ENCODE results near the gene YIF1A.
A peak's percentile ranks its signal among the peaks of the same experiment; 100 is the strongest.

YIF1A gene

DNA sequence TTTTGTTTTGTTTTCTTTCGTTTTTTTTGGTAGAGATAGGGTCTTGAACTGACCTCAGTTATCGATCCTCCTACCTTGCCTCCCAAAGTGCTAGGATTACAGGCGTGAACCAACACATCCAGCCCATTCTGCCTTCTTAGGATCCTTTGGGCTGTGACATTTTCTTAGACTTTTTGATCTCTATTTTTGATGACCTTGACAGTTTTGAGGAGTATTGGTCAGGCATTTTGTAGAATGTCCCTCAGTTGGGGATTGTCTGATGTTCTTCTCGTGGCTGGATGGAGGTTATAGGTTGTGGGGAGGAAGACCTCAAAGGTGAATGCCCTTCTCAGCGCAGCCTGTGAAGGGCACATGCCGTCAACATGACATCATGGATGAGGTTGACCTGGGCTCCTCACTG is 40.0 kb downstream of the YIF1A start:
- TF ChIP-seq, protein P1, sequence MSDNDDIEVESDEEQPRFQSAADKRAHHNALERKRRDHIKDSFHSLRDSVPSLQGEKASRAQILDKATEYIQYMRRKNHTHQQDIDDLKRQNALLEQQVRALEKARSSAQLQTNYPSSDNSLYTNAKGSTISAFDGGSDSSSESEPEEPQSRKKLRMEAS (IDR thresholded peaks at IDR 0.05; ENCODE audit: low read depth, low read length), result no peak
- TF ChIP-seq MYC (IDR thresholded peaks at IDR 0.05; ENCODE audit: low read depth, low read length) (no peak), POLR2A (IDR thresholded peaks at IDR 0.05; ENCODE audit: extremely low read depth, insufficient read length) (no peak)
- TF ChIP-seq, protein P2, sequence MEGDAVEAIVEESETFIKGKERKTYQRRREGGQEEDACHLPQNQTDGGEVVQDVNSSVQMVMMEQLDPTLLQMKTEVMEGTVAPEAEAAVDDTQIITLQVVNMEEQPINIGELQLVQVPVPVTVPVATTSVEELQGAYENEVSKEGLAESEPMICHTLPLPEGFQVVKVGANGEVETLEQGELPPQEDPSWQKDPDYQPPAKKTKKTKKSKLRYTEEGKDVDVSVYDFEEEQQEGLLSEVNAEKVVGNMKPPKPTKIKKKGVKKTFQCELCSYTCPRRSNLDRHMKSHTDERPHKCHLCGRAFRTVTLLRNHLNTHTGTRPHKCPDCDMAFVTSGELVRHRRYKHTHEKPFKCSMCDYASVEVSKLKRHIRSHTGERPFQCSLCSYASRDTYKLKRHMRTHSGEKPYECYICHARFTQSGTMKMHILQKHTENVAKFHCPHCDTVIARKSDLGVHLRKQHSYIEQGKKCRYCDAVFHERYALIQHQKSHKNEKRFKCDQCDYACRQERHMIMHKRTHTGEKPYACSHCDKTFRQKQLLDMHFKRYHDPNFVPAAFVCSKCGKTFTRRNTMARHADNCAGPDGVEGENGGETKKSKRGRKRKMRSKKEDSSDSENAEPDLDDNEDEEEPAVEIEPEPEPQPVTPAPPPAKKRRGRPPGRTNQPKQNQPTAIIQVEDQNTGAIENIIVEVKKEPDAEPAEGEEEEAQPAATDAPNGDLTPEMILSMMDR (IDR thresholded peaks at IDR 0.05; ENCODE audit: low read depth, low read length), result no peak
- H3K4me3 ChIP-seq (ENCODE audit: low read depth, low read length), result no peak overlapping the region
- no peak for DNase-seq (ENCODE audit: low read depth)

DNA sequence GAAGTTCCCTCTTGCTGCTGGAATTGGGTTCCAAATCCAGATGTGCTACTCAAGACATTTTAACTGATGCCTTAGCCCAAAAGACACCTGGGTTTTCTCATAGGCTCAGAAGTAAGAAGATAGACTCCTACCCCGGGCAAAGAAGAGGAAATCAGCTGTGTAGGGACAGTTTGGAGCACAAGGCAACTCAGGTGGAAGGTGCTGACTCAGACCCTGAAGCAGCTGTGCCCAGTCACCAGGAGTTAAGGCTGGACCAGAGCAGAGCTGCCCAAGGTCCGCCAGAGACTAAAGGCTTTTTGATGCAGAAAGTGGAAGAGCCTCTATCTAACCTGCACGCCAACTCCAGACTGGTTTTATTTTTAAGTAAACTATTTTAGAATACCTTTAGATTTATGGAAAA is 41.1 kb downstream of the YIF1A start:
- no peak for DNase-seq (ENCODE audit: low read depth)
- TF ChIP-seq POLR2A (IDR thresholded peaks at IDR 0.05; ENCODE audit: extremely low read depth, insufficient read length) (no peak), MYC (IDR thresholded peaks at IDR 0.05; ENCODE audit: low read depth, low read length) (no peak)
- TF ChIP-seq, protein P2 (IDR thresholded peaks at IDR 0.05; ENCODE audit: low read depth, low read length), result no peak
- no peak overlapping the region for H3K4me3 ChIP-seq (ENCODE audit: low read depth, low read length)

DNA sequence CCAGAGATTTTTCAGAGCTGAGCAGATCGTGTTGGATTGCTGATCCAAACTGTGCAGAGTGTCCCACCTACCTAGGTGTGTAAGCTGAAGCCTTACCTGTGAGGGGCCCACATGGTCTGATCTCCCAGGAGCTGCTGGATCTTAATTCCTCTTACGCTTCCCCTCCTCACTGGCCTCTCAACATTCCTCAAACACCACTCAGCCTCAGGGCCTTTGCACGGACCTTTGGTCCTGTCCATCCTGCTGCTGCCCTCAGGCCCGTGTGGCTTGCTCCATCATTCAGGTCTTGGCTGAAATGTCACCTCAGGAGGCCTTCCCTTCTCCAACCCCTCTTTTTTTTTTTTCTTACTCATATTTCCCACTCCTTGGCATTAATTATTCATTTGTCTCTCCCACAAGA is 41.6 kb downstream of the YIF1A start:
- no peak for TF ChIP-seq MYC (IDR thresholded peaks at IDR 0.05; ENCODE audit: low read depth, low read length)
- TF ChIP-seq, protein P2 (IDR thresholded peaks at IDR 0.05; ENCODE audit: low read depth, low read length), result no peak
- TF ChIP-seq POLR2A (IDR thresholded peaks at IDR 0.05; ENCODE audit: extremely low read depth, insufficient read length), result no peak
- TF ChIP-seq, protein P1 (IDR thresholded peaks at IDR 0.05; ENCODE audit: low read depth, low read length), result no peak
- no peak for DNase-seq (ENCODE audit: low read depth)
- H3K4me3 ChIP-seq (ENCODE audit: low read depth, low read length), result no peak overlapping the region

DNA sequence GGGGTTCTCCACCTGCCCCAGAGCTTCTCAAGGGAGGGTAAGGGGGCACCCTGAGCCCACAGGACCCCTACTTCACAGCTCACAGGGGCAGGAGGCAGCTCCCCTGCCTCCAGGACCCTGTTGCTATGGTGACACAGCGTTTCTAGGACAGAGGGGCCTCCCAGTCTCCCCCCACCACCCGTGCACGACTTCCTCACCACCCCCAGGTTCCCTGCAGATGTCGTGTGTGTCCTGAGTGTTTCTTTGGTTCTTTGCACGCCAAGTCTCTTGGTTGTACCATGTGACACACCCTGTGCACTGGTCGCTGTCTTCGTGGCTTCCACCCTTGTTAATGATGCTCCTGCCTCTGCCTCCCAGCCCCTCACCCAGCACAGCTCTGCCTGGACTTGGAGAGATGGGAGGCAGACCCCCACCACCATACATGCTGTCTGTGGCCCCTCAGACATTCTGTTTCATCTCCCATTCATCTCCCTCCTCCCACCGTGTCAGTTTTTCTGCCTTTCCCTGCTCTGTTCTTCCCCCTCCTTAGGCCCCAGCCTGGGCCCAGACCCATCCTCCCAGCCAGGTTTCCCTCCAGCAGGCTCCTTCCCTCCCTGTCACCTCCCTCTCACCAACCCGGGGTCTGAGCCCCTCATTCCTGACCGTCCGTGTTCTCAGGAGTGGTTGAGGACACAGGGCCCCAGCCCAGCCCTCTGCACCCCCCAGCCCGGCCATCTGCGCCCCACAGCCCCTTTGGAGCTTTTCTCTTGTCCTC is 45.0 kb downstream of the YIF1A start:
- TF ChIP-seq, protein P1 (IDR thresholded peaks at IDR 0.05; ENCODE audit: low read depth, low read length), result no peak
- TF ChIP-seq POLR2A (IDR thresholded peaks at IDR 0.05; ENCODE audit: extremely low read depth, insufficient read length) (no peak), MYC (IDR thresholded peaks at IDR 0.05; ENCODE audit: low read depth, low read length) (no peak)
- TF ChIP-seq, protein P2 (IDR thresholded peaks at IDR 0.05; ENCODE audit: low read depth, low read length), result no peak
- DNase-seq (ENCODE audit: low read depth), result no peak
- no peak overlapping the region for H3K4me3 ChIP-seq (ENCODE audit: low read depth, low read length)

DNA sequence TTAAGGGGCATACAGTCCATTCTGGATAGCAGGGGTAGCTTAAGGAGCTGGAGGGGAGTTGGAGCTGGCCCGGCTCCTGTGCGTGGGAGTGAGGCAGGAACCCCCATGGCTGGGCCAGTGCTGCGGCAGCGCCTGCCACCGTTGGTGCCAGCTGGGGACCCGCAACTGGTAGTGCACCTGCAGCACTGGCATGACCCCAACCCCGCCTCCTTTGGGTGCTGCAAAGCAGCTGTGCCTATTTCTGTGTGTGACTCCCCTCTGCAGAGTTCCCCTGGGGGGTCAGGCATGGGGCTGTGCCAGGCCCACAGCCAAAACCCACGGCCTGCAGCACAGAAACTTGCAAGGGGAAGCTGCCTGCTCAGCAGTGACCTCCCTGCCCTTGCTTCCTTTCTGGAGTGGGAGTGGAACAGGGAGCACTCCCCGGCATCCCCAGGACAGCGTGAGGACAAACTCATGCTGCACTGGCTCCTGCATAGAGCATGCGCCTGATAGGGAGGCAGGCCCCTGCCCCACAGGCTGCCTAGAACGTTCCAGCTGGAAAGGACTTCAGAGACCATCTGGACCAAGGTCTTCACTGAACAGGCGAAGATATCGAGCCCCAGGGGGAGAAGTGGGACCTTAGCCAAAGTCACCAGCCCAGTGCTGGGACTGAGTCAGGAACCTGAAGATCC is 46.7 kb downstream of the YIF1A start:
- DNase-seq (ENCODE audit: low read depth), result peak; percentile 48
- TF ChIP-seq, protein P2 (IDR thresholded peaks at IDR 0.05; ENCODE audit: low read depth, low read length), result no peak
- TF ChIP-seq MYC (IDR thresholded peaks at IDR 0.05; ENCODE audit: low read depth, low read length) (no peak), POLR2A (IDR thresholded peaks at IDR 0.05; ENCODE audit: extremely low read depth, insufficient read length) (no peak)
- TF ChIP-seq, protein P1 (IDR thresholded peaks at IDR 0.05; ENCODE audit: low read depth, low read length), result no peak
- H3K4me3 ChIP-seq (ENCODE audit: low read depth, low read length), result no peak overlapping the region
